Mesenteric fat pad (tissue), 1 donor: ENCODE measurements around the gene CDT1. TPM values are rescaled to one million over a fixed set of nuclear protein-coding genes. Genes with fewer than 3 reads are reported as not detected.
"Not testable (repeated sequence)": the region's sequence is repeated elsewhere in the genome, so short reads cannot be mapped to it uniquely, and the experiment has no call there.

Experiments used
- DNase-seq: peaks from one replicate; pipeline ENCODE4 v3.0.0-alpha.2; 2020; ENCODE audit warnings: low spot score
- total RNA-seq: library from RNA; stranded (reverse); fragmentation: NEBNext Ultra II Directional; extraction: Animal tissue kit (Norgen Biotek cat#: 25700); gene quantifications from one replicate; pipeline ENCODE4 v1.2.1, GENCODE V29; 2021
- donor health status: DM: yes; HTN: yes; CAD: no.

Gene CDT1
- total RNA-seq, 1 donor from 2014 or later: 0.22 TPM

GRCh38 chr16:88768071-88768783, 35.4 kb upstream of the CDT1 start:
- DNase-seq: no peak

- no peak for DNase-seq
These were observed 33.8 kb upstream of the CDT1 start for GRCh38 chr16:88769617-88770460.

GRCh38 chr16:88770461-88771293, 32.9 kb upstream of the CDT1 start:
- DNase-seq: no peak

- DNase-seq: no peak
These were observed 32.3 kb upstream of the CDT1 start for GRCh38 chr16:88771294-88771772.

- DNase-seq: not testable (repeated sequence)
These were observed 31.8 kb upstream of the CDT1 start for GRCh38 chr16:88771781-88772180.

GRCh38 chr16:88772871-88773811, 30.4 kb upstream of the CDT1 start:
- DNase-seq: no peak

- no peak for DNase-seq
These were observed 29.7 kb upstream of the CDT1 start for GRCh38 chr16:88773812-88774291.

GRCh38 chr16:88774544-88775393, 28.8 kb upstream of the CDT1 start:
- no peak for DNase-seq

- DNase-seq: no peak
These were observed 27.8 kb upstream of the CDT1 start for GRCh38 chr16:88775825-88776224.

GRCh38 chr16:88777471-88778270, 25.9 kb upstream of the CDT1 start:
- no peak for DNase-seq

- DNase-seq: no peak
These were observed 25.4 kb upstream of the CDT1 start for GRCh38 chr16:88778271-88778525.

- DNase-seq: no peak
These were observed 25.0 kb upstream of the CDT1 start for GRCh38 chr16:88778541-88779065.

- DNase-seq: no peak
These were observed 24.0 kb upstream of the CDT1 start for GRCh38 chr16:88779406-88780141.

GRCh38 chr16:88780142-88781062, 23.2 kb upstream of the CDT1 start:
- DNase-seq: no peak

GRCh38 chr16:88781140-88782077, 22.2 kb upstream of the CDT1 start:
- no peak for DNase-seq
